Gastroesophageal sphincter (tissue), 3 donors: Measurements from ENCODE around the gene TMPRSS9.

Source experiments
- EP300 ChIP-seq: sonication (generic); formaldehyde crosslinking; IDR thresholded peaks from one replicate; pipeline ENCODE4 v1.6.1; 2017; ENCODE audit warnings: antibody characterized with exemption, mild to moderate bottlenecking
- POLR2A ChIP-seq, 2 donors: fragments of 450-650 bp; IDR thresholded peaks; one replicate each; pipeline ENCODE4 v1.6.1; 2017; ENCODE audit warnings: antibody characterized with exemption in 2 of 2, mild to moderate bottlenecking in 2 of 2, moderate library complexity in 1 of 2
- POLR2AphosphoS5 ChIP-seq: sonication (generic); formaldehyde crosslinking; IDR thresholded peaks from one replicate; pipeline ENCODE4 v1.6.1; 2017; ENCODE audit warnings: antibody characterized with exemption
- TF ChIP-seq, protein P1 (sequence below), 4 experiments: fragments of 200-600 bp in 2 of 4; fragments of 450-650 bp in 2 of 4; sonication (generic) in 1 of 4; IDR thresholded peaks; one replicate each; pipeline ENCODE4 v1.5.1; 2017 to 2019; ENCODE audit warnings: antibody characterized with exemption in 4 of 4, mild to moderate bottlenecking in 2 of 4, moderate library complexity in 2 of 4

DNA sequence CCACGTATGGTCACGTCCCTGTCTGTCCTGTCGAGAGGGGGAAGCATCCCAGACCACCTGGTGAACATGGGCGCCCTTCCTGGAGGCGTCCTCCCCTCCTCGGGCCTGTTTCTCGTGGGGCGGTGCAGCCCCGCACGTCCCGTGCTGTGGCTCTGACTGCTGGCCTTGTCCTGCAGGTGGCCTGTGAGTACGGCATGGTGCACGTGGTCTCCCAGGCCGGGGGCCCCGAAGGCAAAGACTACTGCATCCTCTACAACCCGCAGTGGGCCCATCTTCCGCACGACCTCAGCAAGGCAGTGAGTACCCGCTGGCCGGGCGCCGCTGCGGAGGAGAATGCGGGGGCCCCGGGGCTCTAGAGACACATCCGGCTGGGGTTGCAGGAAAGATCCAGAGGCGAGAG, 25.6 kb upstream of the TMPRSS9 start:
- TF ChIP-seq, protein P1, sequence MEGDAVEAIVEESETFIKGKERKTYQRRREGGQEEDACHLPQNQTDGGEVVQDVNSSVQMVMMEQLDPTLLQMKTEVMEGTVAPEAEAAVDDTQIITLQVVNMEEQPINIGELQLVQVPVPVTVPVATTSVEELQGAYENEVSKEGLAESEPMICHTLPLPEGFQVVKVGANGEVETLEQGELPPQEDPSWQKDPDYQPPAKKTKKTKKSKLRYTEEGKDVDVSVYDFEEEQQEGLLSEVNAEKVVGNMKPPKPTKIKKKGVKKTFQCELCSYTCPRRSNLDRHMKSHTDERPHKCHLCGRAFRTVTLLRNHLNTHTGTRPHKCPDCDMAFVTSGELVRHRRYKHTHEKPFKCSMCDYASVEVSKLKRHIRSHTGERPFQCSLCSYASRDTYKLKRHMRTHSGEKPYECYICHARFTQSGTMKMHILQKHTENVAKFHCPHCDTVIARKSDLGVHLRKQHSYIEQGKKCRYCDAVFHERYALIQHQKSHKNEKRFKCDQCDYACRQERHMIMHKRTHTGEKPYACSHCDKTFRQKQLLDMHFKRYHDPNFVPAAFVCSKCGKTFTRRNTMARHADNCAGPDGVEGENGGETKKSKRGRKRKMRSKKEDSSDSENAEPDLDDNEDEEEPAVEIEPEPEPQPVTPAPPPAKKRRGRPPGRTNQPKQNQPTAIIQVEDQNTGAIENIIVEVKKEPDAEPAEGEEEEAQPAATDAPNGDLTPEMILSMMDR (IDR thresholded peaks at IDR 0.05), result no peak
- TF ChIP-seq POLR2A (IDR thresholded peaks at IDR 0.05), result no peak
- TF ChIP-seq EP300, result no peak
- no peak for TF ChIP-seq POLR2AphosphoS5
